ENCODE measurements around the gene URB1. TPM values are rescaled to one million over a fixed set of nuclear protein-coding genes. Genes with fewer than 3 reads are reported as not detected.
A peak's percentile ranks its signal among the peaks of the same experiment; 100 is the strongest.
"Not testable (repeated sequence)": the region's sequence is repeated elsewhere in the genome, so short reads cannot be mapped to it uniquely, and the experiment has no call there.

URB1 gene
- total RNA-seq = 10 to 100 TPM; 35.6 to 38.4 TPM

DNA sequence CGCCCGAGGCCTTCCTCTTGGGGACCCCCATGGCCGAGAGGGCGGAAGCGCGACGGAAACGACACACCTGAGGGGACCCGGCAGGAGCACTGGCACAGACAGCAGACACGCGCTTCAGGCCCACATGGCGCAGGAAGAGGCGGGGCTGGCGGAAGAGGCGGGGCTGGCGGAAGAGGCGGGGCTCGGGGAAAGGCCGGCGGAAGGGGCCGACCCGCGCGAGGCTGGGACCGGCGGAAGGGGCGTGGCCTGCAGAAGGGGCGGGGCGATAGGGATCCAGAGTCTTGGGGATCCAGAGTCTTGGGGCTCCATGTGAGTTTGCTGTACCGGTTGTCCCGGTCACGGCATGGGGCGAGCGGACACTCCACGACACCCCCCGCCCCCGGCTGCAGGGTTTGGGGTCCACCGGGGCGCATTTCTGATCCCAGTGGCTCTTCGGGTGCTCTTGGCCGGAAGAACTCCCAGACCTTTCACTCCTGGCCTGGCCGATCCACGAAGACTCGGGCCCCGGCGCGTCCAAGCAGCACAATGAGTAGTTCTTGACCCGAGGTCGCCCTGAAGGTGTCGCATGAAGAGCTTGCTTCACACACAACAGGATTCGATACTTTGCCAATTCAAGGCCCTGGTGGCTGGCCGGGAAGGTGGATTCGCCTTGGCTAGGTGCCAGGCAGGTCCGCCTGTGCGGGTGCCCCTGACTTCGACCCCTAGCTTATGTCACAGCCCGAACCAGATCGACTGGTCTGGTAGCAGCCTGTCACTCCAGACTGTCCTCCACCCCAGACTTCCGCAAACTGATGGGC, at the start of gene URB1:
Gene URB1 (minus strand): TSS at position 133 of the 797 bp plus-strand sequence. CDS start 102 bp downstream, at position 31.
- peak within 1 kb of the TSS; percentile 87 for H3K27ac Mint-ChIP-seq
- no peaks in the 10 kb centered on the region for H3K9me3 Mint-ChIP-seq
- H3K4me1 Mint-ChIP-seq = peaks cover 31% of the 10 kb centered on the region

GRCh38 chr21:32437729-32438128, 44.9 kb upstream of the URB1 start:
- Mint-ChIP-seq H3K27ac (no peak overlapping the region), H3K36me3 (peaks cover 14% of the 10 kb centered on the region), H3K4me1 (peaks cover 7% of the 10 kb centered on the region), H3K27me3 (no peaks in the 10 kb centered on the region), H3K9me3 (peaks cover 1% of the 10 kb centered on the region), H3K4me3 (no peak overlapping the region)
- no peak for DNase-seq

More for the DNA sequence above, at the start of gene URB1:
- peaks cover 11% of the 10 kb centered on the region for H3K27me3 Mint-ChIP-seq
- H3K4me3 Mint-ChIP-seq = peak within 1 kb of the TSS; percentile 91
- H3K36me3 Mint-ChIP-seq = peaks cover 29% of the 10 kb centered on the region
- peak; percentile 98 for DNase-seq

GRCh38 chr21:32432982-32433660, 40.3 kb upstream of the URB1 start:
- DNase-seq, H3K27me3 Mint-ChIP-seq, H3K9me3 Mint-ChIP-seq, H3K4me1 Mint-ChIP-seq, H3K4me3 Mint-ChIP-seq, H3K27ac Mint-ChIP-seq: not testable (repeated sequence)
- H3K36me3 Mint-ChIP-seq = peaks cover 19% of the 10 kb centered on the region

- Mint-ChIP-seq H3K27ac (no peak overlapping the region), H3K36me3 (peaks cover 14% of the 10 kb centered on the region), H3K27me3 (no peaks in the 10 kb centered on the region), H3K9me3 (peaks cover 3% of the 10 kb centered on the region), H3K4me3 (no peak overlapping the region), H3K4me1 (no peaks in the 10 kb centered on the region)
- no peak for DNase-seq
These were observed 35.3 kb upstream of the URB1 start for GRCh38 chr21:32427958-32428623.

GRCh38 chr21:32426592-32427051, 33.8 kb upstream of the URB1 start:
- H3K27me3 Mint-ChIP-seq = no peaks in the 10 kb centered on the region
- peaks cover 14% of the 10 kb centered on the region for H3K36me3 Mint-ChIP-seq
- H3K4me3 Mint-ChIP-seq = no peak overlapping the region
- no peaks in the 10 kb centered on the region for H3K4me1 Mint-ChIP-seq
- no peak overlapping the region for H3K27ac Mint-ChIP-seq
- DNase-seq = no peak
- H3K9me3 Mint-ChIP-seq = peaks cover 8% of the 10 kb centered on the region

GRCh38 chr21:32426066-32426465, 33.3 kb upstream of the URB1 start:
- Mint-ChIP-seq H3K4me3 (no peak overlapping the region), H3K27ac (no peak overlapping the region)
- DNase-seq = no peak

DNA sequence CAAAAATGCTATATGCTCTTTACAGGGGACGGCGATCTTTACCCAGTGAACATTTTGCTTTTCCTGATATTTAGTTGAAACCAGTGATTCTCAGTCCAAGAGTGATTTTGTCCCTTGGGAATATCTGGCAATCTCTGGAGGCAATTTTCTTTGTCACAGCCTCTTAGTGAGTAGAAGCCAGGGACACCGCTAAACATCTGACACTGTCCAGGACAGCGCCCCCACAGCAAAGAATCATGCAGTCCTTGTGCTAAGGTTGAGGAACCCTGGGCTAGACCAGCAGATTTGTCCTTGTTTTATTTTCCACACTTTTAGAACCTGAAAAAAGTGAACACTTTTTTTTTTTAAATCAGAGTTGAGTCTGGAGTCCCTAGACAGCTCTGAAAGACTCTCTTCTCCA, 32.8 kb upstream of the URB1 start:
- Mint-ChIP-seq H3K4me3 (no peak overlapping the region), H3K9me3 (peaks cover 8% of the 10 kb centered on the region), H3K36me3 (peaks cover 14% of the 10 kb centered on the region), H3K4me1 (no peaks in the 10 kb centered on the region), H3K27ac (no peak overlapping the region), H3K27me3 (no peaks in the 10 kb centered on the region)
- DNase-seq = no peak

More at GRCh38 chr21:32426066-32426465, 33.3 kb upstream of the URB1 start:
- Mint-ChIP-seq H3K27me3 (no peaks in the 10 kb centered on the region), H3K4me1 (no peaks in the 10 kb centered on the region), H3K9me3 (peaks cover 8% of the 10 kb centered on the region), H3K36me3 (peaks cover 14% of the 10 kb centered on the region)

DNA sequence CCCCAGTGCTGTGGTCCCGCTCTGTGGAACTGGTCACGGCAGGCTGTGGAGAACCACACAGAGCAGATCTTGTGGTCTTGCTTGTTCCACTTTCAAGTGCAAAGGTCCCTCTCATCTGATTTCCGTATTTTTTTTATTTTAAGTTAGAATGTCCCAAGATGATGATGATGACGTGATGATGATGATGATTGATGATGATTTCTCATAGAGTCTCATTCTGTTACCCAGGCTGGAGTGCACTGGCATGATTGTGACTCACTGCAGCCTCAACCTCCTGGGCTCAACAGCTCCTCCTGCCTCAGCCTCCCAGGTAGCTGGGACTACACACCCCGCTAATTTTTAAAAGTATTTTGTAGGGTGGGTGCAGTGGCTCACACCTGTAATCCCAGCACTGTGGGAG, 31.9 kb upstream of the URB1 start:
- no peak overlapping the region for H3K4me3 Mint-ChIP-seq
- H3K9me3 Mint-ChIP-seq = peaks cover 5% of the 10 kb centered on the region
- H3K27me3 Mint-ChIP-seq = no peaks in the 10 kb centered on the region
- peaks cover 9% of the 10 kb centered on the region for H3K36me3 Mint-ChIP-seq
- no peak for DNase-seq
- H3K27ac Mint-ChIP-seq = no peak overlapping the region
- no peaks in the 10 kb centered on the region for H3K4me1 Mint-ChIP-seq

- no peaks in the 10 kb centered on the region for H3K4me1 Mint-ChIP-seq
- peaks cover 9% of the 10 kb centered on the region for H3K36me3 Mint-ChIP-seq
- H3K27ac Mint-ChIP-seq = no peak overlapping the region
- H3K27me3 Mint-ChIP-seq = no peaks in the 10 kb centered on the region
- peaks cover 5% of the 10 kb centered on the region for H3K9me3 Mint-ChIP-seq
- DNase-seq = no peak
- no peak overlapping the region for H3K4me3 Mint-ChIP-seq
These were observed 31.4 kb upstream of the URB1 start for GRCh38 chr21:32424191-32424535.

- no peak for DNase-seq
- Mint-ChIP-seq H3K36me3 (peaks cover 9% of the 10 kb centered on the region), H3K4me1 (no peaks in the 10 kb centered on the region), H3K27me3 (no peaks in the 10 kb centered on the region), H3K9me3 (peaks cover 5% of the 10 kb centered on the region), H3K4me3 (no peak overlapping the region), H3K27ac (no peak overlapping the region)
These were observed 30.7 kb upstream of the URB1 start for GRCh38 chr21:32423320-32424190.

DNA sequence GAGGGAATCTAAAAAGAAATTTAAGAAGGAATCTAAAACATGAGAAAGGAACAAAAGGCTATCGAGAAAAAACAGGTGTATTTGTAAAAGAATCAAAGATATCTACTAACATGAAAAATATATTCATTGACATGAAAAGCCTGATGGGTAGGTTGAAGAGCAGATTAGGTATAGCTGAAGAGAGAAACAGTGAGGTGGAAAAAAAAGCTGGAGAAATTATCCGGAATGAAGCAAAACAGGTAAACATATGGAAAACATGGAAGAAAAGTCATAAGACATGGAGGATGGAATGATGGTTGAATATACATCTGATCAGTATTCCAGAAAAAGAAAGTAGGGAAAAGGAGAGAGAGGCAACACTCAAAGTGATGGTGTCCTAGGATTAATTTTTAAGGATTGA, 29.3 kb upstream of the URB1 start:
- Mint-ChIP-seq H3K27me3 (no peaks in the 10 kb centered on the region), H3K4me3 (no peak overlapping the region), H3K4me1 (peaks cover 2% of the 10 kb centered on the region), H3K27ac (no peak overlapping the region), H3K9me3 (peaks cover 5% of the 10 kb centered on the region), H3K36me3 (peaks cover 10% of the 10 kb centered on the region)
- DNase-seq = no peak

- H3K4me3 Mint-ChIP-seq = no peak overlapping the region
- H3K4me1 Mint-ChIP-seq = peaks cover 26% of the 10 kb centered on the region
- peaks cover 10% of the 10 kb centered on the region for H3K36me3 Mint-ChIP-seq
- no peak overlapping the region for H3K27ac Mint-ChIP-seq
- H3K27me3 Mint-ChIP-seq = no peaks in the 10 kb centered on the region
- DNase-seq = no peak
- H3K9me3 Mint-ChIP-seq = peaks cover 5% of the 10 kb centered on the region
These were observed 25.3 kb upstream of the URB1 start for GRCh38 chr21:32418146-32418545.

GRCh38 chr21:32415451-32416398, 22.9 kb upstream of the URB1 start:
- no peaks in the 10 kb centered on the region for H3K27me3 Mint-ChIP-seq
- H3K27ac Mint-ChIP-seq = no peak overlapping the region
- peaks cover 7% of the 10 kb centered on the region for H3K36me3 Mint-ChIP-seq
- H3K4me3 Mint-ChIP-seq = no peak overlapping the region
- H3K9me3 Mint-ChIP-seq = no peaks in the 10 kb centered on the region
- H3K4me1 Mint-ChIP-seq = peaks cover 34% of the 10 kb centered on the region
- DNase-seq = no peak

Data from activated naive CD8-positive, alpha-beta T cell treated with anti-CD3 and anti-CD28 coated beads for 36 hours (primary cell).